Gastroesophageal sphincter (tissue), 3 donors: ENCODE data around the gene LEPR.
A peak's percentile ranks its signal among the peaks of the same experiment; 100 is the strongest.

Experiments
- EP300 ChIP-seq: sonication (generic); formaldehyde crosslinking; IDR thresholded peaks from one replicate; pipeline ENCODE4 v1.6.1; 2017; ENCODE audit warnings: antibody characterized with exemption, mild to moderate bottlenecking
- POLR2A ChIP-seq, 2 donors: fragments of 450-650 bp; IDR thresholded peaks; one replicate each; pipeline ENCODE4 v1.6.1; 2017; ENCODE audit warnings: antibody characterized with exemption in 2 of 2, mild to moderate bottlenecking in 2 of 2, moderate library complexity in 1 of 2
- TF ChIP-seq, protein P1 (sequence below), 4 experiments: fragments of 200-600 bp in 2 of 4; fragments of 450-650 bp in 2 of 4; sonication (generic) in 1 of 4; IDR thresholded peaks; one replicate each; pipeline ENCODE4 v1.5.1; 2017 to 2019; ENCODE audit warnings: antibody characterized with exemption in 4 of 4, mild to moderate bottlenecking in 2 of 4, moderate library complexity in 2 of 4

DNA sequence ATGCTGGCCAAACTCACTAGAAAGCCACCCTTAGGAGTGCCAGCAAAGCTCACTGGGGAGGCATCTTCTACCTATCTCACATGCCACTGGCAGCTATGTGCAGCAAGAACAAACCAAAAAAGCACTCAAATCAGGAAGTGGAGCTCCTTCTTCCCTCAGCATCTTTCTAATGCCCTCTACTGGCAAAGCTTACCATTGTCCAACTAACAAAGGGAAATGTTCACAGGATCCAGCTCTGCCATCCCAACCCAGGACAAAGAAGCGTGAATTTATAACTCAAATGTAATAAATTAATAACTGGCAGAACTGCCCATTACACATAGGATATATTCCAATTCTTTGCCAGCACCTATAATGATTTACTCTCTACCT, 38.9 kb downstream of the LEPR start:
- TF ChIP-seq EP300 (no peak), POLR2A (IDR thresholded peaks at IDR 0.05) (no peak)
- TF ChIP-seq, protein P1, sequence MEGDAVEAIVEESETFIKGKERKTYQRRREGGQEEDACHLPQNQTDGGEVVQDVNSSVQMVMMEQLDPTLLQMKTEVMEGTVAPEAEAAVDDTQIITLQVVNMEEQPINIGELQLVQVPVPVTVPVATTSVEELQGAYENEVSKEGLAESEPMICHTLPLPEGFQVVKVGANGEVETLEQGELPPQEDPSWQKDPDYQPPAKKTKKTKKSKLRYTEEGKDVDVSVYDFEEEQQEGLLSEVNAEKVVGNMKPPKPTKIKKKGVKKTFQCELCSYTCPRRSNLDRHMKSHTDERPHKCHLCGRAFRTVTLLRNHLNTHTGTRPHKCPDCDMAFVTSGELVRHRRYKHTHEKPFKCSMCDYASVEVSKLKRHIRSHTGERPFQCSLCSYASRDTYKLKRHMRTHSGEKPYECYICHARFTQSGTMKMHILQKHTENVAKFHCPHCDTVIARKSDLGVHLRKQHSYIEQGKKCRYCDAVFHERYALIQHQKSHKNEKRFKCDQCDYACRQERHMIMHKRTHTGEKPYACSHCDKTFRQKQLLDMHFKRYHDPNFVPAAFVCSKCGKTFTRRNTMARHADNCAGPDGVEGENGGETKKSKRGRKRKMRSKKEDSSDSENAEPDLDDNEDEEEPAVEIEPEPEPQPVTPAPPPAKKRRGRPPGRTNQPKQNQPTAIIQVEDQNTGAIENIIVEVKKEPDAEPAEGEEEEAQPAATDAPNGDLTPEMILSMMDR (IDR thresholded peaks at IDR 0.05), result peak in 2 of 4 experiments; percentile 14 to 36
